Activated CD8-positive, alpha-beta T cell treated with anti-CD3 and anti-CD28 coated beads, Interleukin-2, amount 10 ng/mL, durations not matched to agents 7 days and 5 days (primary cell): ENCODE data around the gene TM2D1. TPM values are rescaled to one million over a fixed set of nuclear protein-coding genes. Genes with fewer than 3 reads are reported as not detected.
"Not testable (repeated sequence)": the region's sequence is repeated elsewhere in the genome, so short reads cannot be mapped to it uniquely, and the experiment has no call there.

Experiments
- ATAC-seq: fragments of 150-1000 bp; cut with Tn5 transposase; one replicate; pipeline ENCODE4 v1.10.0; 2021; ENCODE audit warnings: moderate library complexity
- CTCF ChIA-PET: fragments of 350-600 bp; sonication (Branson Sonifier 250); formaldehyde crosslinking; loops from one replicate; lab custom pipeline; 2021; ENCODE audit warnings: antibody characterized with exemption; lab: Charles Lee
- POLR2A ChIA-PET: fragments of 350-600 bp; sonication (Branson Sonifier 250); formaldehyde crosslinking; loops from one replicate; lab custom pipeline; 2021; ENCODE audit warnings: antibody characterized with exemption; lab: Charles Lee
- DNase-seq: peaks from one replicate; pipeline ENCODE4 v3.0.0-alpha.2; 2020
- H3K27ac Mint-ChIP-seq: one replicate; pipeline ENCODE4 v1.8.0; 2021; ENCODE audit warnings: mild to moderate bottlenecking, mixed read lengths
- H3K27me3 Mint-ChIP-seq: one replicate; pipeline ENCODE4 v1.8.0; 2021; ENCODE audit warnings: low read depth, mixed read lengths
- H3K36me3 Mint-ChIP-seq: one replicate; pipeline ENCODE4 v1.8.0; 2021; ENCODE audit warnings: low read depth, mixed read lengths
- H3K4me1 Mint-ChIP-seq: one replicate; pipeline ENCODE4 v1.8.0; 2021; ENCODE audit warnings: low read depth, mixed read lengths
- H3K4me3 Mint-ChIP-seq: one replicate; pipeline ENCODE4 v1.8.0; 2021; ENCODE audit warnings: mild to moderate bottlenecking, mixed read lengths
- H3K9me3 Mint-ChIP-seq: one replicate; pipeline ENCODE4 v1.8.0; 2022; ENCODE audit warnings: mixed read lengths; ENCODE audit not compliant: insufficient read depth
- total RNA-seq, 2 experiments: library from RNA; stranded (reverse); gene quantifications; one replicate each; pipeline ENCODE4 v1.2.3, GENCODE V29; 2021

Gene TM2D1
- total RNA-seq, 2 experiments from 2014 or later, result 25.8 to 28.5 TPM

DNA sequence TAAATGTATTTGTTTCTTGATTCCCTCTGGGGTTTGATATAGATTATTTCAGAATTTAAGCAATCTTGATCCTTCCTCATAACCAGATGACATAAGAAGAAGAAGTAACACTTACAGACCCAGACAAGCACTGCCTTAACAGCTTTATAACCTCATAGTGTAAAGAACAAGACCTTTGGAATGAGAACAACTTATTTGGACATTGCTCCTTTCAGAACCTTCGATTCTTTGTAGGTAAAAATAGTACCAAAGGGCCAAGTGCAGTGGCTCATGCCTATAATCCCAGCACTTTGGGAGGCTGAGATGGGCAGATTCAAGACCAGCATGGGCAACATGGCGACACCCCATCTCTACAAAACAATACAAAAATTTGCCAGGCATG is 15.0 kb downstream of the TM2D1 start:
- H3K27ac Mint-ChIP-seq, result no peak overlapping the region
- no peak for ATAC-seq
- H3K36me3 Mint-ChIP-seq, result peaks cover 34% of the 10 kb centered on the region
- H3K27me3 Mint-ChIP-seq, result no peaks in the 10 kb centered on the region
- DNase-seq, result no peak
- H3K4me3 Mint-ChIP-seq, result no peak overlapping the region
- POLR2A ChIA-PET, result no interaction called here
- CTCF ChIA-PET, result no interaction called here
- H3K9me3 Mint-ChIP-seq, result no peaks in the 10 kb centered on the region
- H3K4me1 Mint-ChIP-seq, result no peaks in the 10 kb centered on the region

- ChIA-PET POLR2A (no interaction called here), CTCF (no interaction called here)
- Mint-ChIP-seq H3K27me3 (no peaks in the 10 kb centered on the region), H3K36me3 (peaks cover 34% of the 10 kb centered on the region), H3K9me3 (no peaks in the 10 kb centered on the region), H3K27ac (no peak overlapping the region), H3K4me3 (no peak overlapping the region), H3K4me1 (no peaks in the 10 kb centered on the region)
- ATAC-seq (no peak), DNase-seq (no peak)
Observed at GRCh38 chr1:61708953-61709907, 15.7 kb downstream of the TM2D1 start.

GRCh38 chr1:61699911-61700851 is 24.8 kb downstream of the TM2D1 start:
- Mint-ChIP-seq H3K4me1 (no peaks in the 10 kb centered on the region), H3K36me3 (peaks cover 48% of the 10 kb centered on the region), H3K4me3 (no peak overlapping the region), H3K27me3 (no peaks in the 10 kb centered on the region), H3K9me3 (no peaks in the 10 kb centered on the region), H3K27ac (no peak overlapping the region)
- DNase-seq (no peak), ATAC-seq (no peak)
- ChIA-PET CTCF (no interaction called here), POLR2A (no interaction called here)

DNA sequence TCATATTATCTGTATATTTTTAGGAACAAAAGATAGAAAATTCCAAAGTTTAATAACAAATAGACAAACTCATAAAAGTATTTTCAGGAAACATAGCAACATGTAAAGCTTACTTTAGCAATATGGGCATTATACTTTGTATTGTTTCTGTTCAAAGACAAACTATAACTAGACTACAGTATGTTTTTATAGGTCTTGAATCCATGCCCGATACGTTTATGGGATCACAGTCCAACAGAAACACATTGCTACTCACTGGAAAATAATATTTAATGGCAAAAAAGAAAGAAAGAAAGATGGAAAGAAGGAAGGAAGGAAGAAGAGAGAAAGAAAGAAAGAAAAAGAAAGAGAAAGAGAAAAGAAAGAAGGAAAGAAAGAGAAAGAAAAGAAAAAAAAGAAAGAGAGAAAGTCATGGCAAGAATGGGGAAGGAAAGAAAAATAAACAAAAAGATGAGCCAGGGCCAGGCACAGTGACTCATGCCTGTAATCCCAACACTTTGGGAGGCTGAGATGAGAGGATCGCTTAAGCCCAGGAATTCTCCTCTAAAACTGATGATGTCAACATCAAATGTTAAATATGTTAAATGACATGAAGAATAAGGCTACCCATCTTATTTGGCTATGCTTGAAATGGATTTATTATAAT is 32.7 kb downstream of the TM2D1 start:
- ChIA-PET POLR2A (no interaction called here), CTCF (no interaction called here)
- Mint-ChIP-seq H3K27ac (no peak overlapping the region), H3K4me3 (no peak overlapping the region), H3K9me3 (no peaks in the 10 kb centered on the region), H3K4me1 (no peaks in the 10 kb centered on the region), H3K27me3 (no peaks in the 10 kb centered on the region), H3K36me3 (peaks cover 29% of the 10 kb centered on the region)
- ATAC-seq (no peak), DNase-seq (no peak)

GRCh38 chr1:61687901-61688300 is 37.0 kb downstream of the TM2D1 start:
- H3K36me3 Mint-ChIP-seq, result peaks cover 14% of the 10 kb centered on the region
- no peaks in the 10 kb centered on the region for H3K27me3 Mint-ChIP-seq
- H3K9me3 Mint-ChIP-seq, result no peaks in the 10 kb centered on the region
- H3K27ac Mint-ChIP-seq, result no peak overlapping the region
- H3K4me1 Mint-ChIP-seq, result no peaks in the 10 kb centered on the region
- ATAC-seq (no peak), DNase-seq (no peak)
- POLR2A ChIA-PET, result no interaction called here
- CTCF ChIA-PET, result interaction anchor here (0.7 kb wide), 1 partner anchor 11 kb away, joined by 3 read pairs; no protein-coding TSS in a partner anchor
- H3K4me3 Mint-ChIP-seq, result no peak overlapping the region

DNA sequence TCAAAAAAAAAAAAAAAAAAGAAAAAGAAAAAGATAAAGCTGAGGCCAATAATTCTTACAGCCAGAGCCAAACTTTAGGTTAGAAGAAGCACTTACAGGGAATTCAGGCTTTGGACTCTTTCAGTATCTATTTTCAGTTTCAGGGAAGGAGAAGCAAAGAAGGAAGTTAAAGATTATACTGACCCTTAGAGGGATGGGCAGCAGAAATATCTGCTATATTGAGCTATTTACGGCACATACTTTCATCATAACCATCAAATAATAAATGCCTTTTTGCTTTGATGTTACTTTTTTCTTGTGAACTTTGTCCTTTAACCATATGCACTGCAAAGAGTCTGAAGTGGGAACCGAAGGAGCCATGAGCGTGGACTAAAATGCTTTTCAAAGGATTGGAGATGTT is 42.0 kb downstream of the TM2D1 start:
- POLR2A ChIA-PET, result interaction anchor here (0.9 kb wide), 1 partner anchor 42 kb away, joined by 4 read pairs; the partner anchor contains the start of gene TM2D1
- Mint-ChIP-seq H3K4me1 (no peaks in the 10 kb centered on the region), H3K36me3 (peaks cover 33% of the 10 kb centered on the region), H3K9me3 (no peaks in the 10 kb centered on the region), H3K27me3 (no peaks in the 10 kb centered on the region), H3K4me3 (no peak overlapping the region), H3K27ac (no peak overlapping the region)
- ATAC-seq, result no peak
- no peak for DNase-seq
- CTCF ChIA-PET, result no interaction called here

DNA sequence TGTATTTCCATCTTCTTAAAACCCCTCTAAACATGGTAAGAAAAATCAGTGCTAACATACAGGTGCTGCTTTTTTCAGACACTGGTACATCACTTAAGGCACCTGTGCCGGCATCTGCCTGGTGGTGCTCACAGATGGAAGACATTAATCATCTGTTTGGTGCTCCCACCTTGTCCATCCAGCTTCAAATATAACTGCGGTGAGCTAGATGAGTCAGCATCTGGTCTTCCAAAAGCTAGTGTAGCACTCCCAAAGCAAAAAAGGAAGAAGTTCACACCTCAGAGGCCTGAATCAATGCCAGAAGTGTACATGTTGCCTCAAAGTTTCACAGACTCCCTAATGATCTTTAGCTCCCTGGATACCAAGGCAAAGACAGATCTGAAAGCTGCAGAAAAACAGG is 44.4 kb downstream of the TM2D1 start:
- no peak overlapping the region for H3K4me3 Mint-ChIP-seq
- peak overlapping the region; percentile 11 for H3K27ac Mint-ChIP-seq
- peaks cover 33% of the 10 kb centered on the region for H3K36me3 Mint-ChIP-seq
- no peaks in the 10 kb centered on the region for H3K27me3 Mint-ChIP-seq
- no peaks in the 10 kb centered on the region for H3K4me1 Mint-ChIP-seq
- ATAC-seq (no peak), DNase-seq (no peak)
- ChIA-PET CTCF (interaction anchor here (1.1 to 1.5 kb wide), 2 partner anchors 92 to 170 kb away, joined by 3 to 4 read pairs; no protein-coding TSS in a partner anchor), POLR2A (no interaction called here)
- no peaks in the 10 kb centered on the region for H3K9me3 Mint-ChIP-seq

DNA sequence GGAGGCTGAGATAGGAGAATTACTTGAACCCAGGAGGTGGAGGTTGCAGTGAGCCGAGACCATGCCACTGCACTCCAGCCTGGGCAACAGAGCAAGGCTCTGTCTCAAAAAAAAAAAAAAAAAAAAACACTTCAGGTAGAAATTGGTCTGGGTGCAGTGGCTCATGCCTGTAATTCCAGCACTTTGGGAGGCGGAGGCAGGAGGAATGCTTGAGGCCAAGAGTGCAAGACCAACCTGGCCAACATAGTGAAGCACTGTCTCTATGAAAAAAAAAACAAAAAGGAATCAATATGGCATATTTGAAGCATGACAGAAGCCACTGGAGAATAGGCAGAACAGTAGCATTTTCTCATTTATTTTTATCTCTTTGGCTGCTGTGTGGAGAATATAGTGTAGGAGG is 48.1 kb downstream of the TM2D1 start:
- H3K36me3 Mint-ChIP-seq, result peaks cover 18% of the 10 kb centered on the region
- H3K9me3 Mint-ChIP-seq, CTCF ChIA-PET, DNase-seq, POLR2A ChIA-PET, H3K4me3 Mint-ChIP-seq, ATAC-seq, H3K27ac Mint-ChIP-seq, H3K27me3 Mint-ChIP-seq, H3K4me1 Mint-ChIP-seq: not testable (repeated sequence)

- CTCF ChIA-PET, result no interaction called here
- no peak for ATAC-seq
- Mint-ChIP-seq H3K27me3 (no peaks in the 10 kb centered on the region), H3K4me3 (no peak overlapping the region), H3K9me3 (no peaks in the 10 kb centered on the region), H3K27ac (no peak overlapping the region), H3K4me1 (peaks cover 5% of the 10 kb centered on the region), H3K36me3 (no peaks in the 10 kb centered on the region)
- POLR2A ChIA-PET, result no interaction called here
- DNase-seq, result no peak
Observed at GRCh38 chr1:61674221-61674620, 50.7 kb downstream of the TM2D1 start.

DNA sequence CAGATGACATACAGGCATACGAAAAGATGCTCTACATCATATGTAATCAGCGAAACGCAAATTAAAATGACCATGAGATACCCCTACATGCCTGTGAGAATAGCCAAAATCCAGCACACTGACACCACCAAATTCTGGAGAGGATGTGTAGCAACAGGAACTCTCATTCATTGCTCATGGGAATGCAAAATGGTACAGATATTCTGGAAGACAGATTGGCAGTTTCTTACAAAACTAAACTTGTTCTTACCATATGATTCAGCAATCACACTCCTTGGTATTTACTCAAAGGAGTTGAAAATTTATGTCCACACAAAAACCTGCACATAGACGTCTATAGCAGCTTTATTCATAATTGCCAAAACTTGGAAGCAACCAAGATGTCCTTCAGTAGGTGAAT is 52.6 kb downstream of the TM2D1 start:
- Mint-ChIP-seq H3K36me3 (no peaks in the 10 kb centered on the region), H3K4me3 (no peak overlapping the region), H3K9me3 (no peaks in the 10 kb centered on the region), H3K27ac (no peak overlapping the region), H3K27me3 (no peaks in the 10 kb centered on the region), H3K4me1 (peaks cover 5% of the 10 kb centered on the region)
- DNase-seq (no peak), ATAC-seq (no peak)
- POLR2A ChIA-PET, result no interaction called here
- CTCF ChIA-PET, result no interaction called here

- H3K9me3 Mint-ChIP-seq, result no peaks in the 10 kb centered on the region
- no peak overlapping the region for H3K4me3 Mint-ChIP-seq
- no peak for DNase-seq
- CTCF ChIA-PET, result no interaction called here
- POLR2A ChIA-PET, result no interaction called here
- no peaks in the 10 kb centered on the region for H3K36me3 Mint-ChIP-seq
- no peak for ATAC-seq
- peaks cover 5% of the 10 kb centered on the region for H3K4me1 Mint-ChIP-seq
- no peak overlapping the region for H3K27ac Mint-ChIP-seq
- no peaks in the 10 kb centered on the region for H3K27me3 Mint-ChIP-seq
Observed at GRCh38 chr1:61670445-61670844, 54.5 kb downstream of the TM2D1 start.
